SK-N-SH (cell line): ENCODE measurements around the gene IRAK2. TPM values are rescaled to one million over a fixed set of nuclear protein-coding genes. Genes with fewer than 3 reads are reported as not detected.
A peak's percentile ranks its signal among the peaks of the same experiment; 100 is the strongest.

Experiments
- CTCF ChIA-PET: fragments of 300-600, 350-600 bp; formaldehyde crosslinking; extraction: SDS; loops from one replicate; lab custom pipeline; 2021; lab: Yijun Ruan, JAX
- POLR2A ChIA-PET: fragments of 350-600 bp; sonication (Branson Sonifier 250); formaldehyde crosslinking; extraction: SDS; loops from one replicate; lab custom pipeline; 2020; ENCODE audit warnings: antibody characterized with exemption, inconsistent platforms; lab: Yijun Ruan, JAX
- DNase-seq: peaks from one replicate; pipeline ENCODE4 v3.0.0; 2012
- H2AFZ ChIP-seq: fragments of 200-600 bp; sonication (generic); 2 replicates; pipeline ENCODE4 v1.8.1; 2016; ENCODE audit warnings: antibody characterized with exemption, mild to moderate bottlenecking, low read depth
- H3F3A ChIP-seq: fragments of 200-600 bp; sonication (generic); replicated peaks from 2 replicates; pipeline ENCODE3; 2016; ENCODE audit warnings: antibody characterized with exemption, mild to moderate bottlenecking; ENCODE audit not compliant: insufficient read depth
- H3K27ac ChIP-seq, 2 experiments: fragments of 200-500 bp in 1 of 2; fragments of 200-600 bp in 1 of 2; sonication (Bioruptor generic) in 1 of 2; sonication (generic), shearing (Covaris generic) in 1 of 2; 2 replicates each; pipeline versions ENCODE4 v1.5.1 to v1.6.1; 2014 to 2016; ENCODE audit warnings: low read depth in 2 of 2, inconsistent platforms in 1 of 2, low read length in 1 of 2, mild to moderate bottlenecking in 1 of 2, mixed read lengths in 1 of 2
- H3K27me3 ChIP-seq: fragments of 200-600 bp; sonication (generic), shearing (Covaris generic); 2 replicates; pipeline ENCODE4 v1.6.1; 2016; ENCODE audit warnings: mixed run types; ENCODE audit not compliant: insufficient read depth
- H3K36me3 ChIP-seq, 2 experiments: fragments of 200-500 bp in 1 of 2; fragments of 200-600 bp in 1 of 2; sonication (Bioruptor generic) in 1 of 2; sonication (generic) in 1 of 2; replicated peaks in 1 of 2; 2 replicates each; pipeline versions ENCODE3 to v1.5.1; 2014 to 2016; ENCODE audit warnings: low read length in 1 of 2, mild to moderate bottlenecking in 1 of 2; ENCODE audit not compliant: insufficient read depth in 2 of 2, control insufficient read depth in 1 of 2
- H3K4me1 ChIP-seq, 2 experiments: fragments of 200-500 bp in 1 of 2; fragments of 200-600 bp in 1 of 2; sonication (Bioruptor generic) in 1 of 2; sonication (generic), shearing (Covaris generic) in 1 of 2; 2 replicates each; pipeline versions ENCODE4 v1.5.1 to v1.6.1; 2014 to 2016; ENCODE audit warnings: low read depth in 1 of 2, low read length in 1 of 2, mixed run types in 1 of 2; ENCODE audit not compliant: insufficient read depth in 2 of 2, control insufficient read depth in 1 of 2
- H3K4me2 ChIP-seq: fragments of 200-600 bp; sonication (generic), shearing (Covaris generic); 2 replicates; pipeline ENCODE4 v1.6.1; 2017; ENCODE audit warnings: mixed run types
- H3K4me3 ChIP-seq, 2 experiments: fragments of 200-500 bp in 1 of 2; fragments of 200-600 bp in 1 of 2; sonication (Bioruptor generic) in 1 of 2; sonication (generic), shearing (Covaris generic) in 1 of 2; 2 replicates each; pipeline versions ENCODE4 v1.5.1 to v1.8.1; 2014 to 2016; ENCODE audit warnings: low read depth in 2 of 2, inconsistent platforms in 1 of 2, low read length in 1 of 2, mild to moderate bottlenecking in 1 of 2, mixed read lengths in 1 of 2, moderate library complexity in 1 of 2
- H3K79me2 ChIP-seq: fragments of 200-600 bp; sonication (generic); 2 replicates; pipeline ENCODE4 v1.8.1; 2017; ENCODE audit warnings: mild to moderate bottlenecking; ENCODE audit not compliant: insufficient read depth
- H3K9ac ChIP-seq: fragments of 200-600 bp; sonication (generic); 2 replicates; pipeline ENCODE4 v1.6.1; 2017; ENCODE audit warnings: mixed run types
- H3K9me2 ChIP-seq: fragments of 200-600 bp; sonication (generic); 2 replicates; pipeline ENCODE4 v1.6.1; 2017; ENCODE audit warnings: mixed run types
- H3K9me3 ChIP-seq: fragments of 200-600 bp; sonication (generic); 2 replicates; pipeline ENCODE4 v1.6.1; 2017; ENCODE audit warnings: mixed run types, mild to moderate bottlenecking, moderate library complexity
- H4K20me1 ChIP-seq: fragments of 200-600 bp; sonication (generic); 2 replicates; pipeline ENCODE4 v1.6.1; 2017; ENCODE audit warnings: mild to moderate bottlenecking, mixed run types; ENCODE audit not compliant: insufficient read depth
- ELF1 ChIP-seq: IDR thresholded peaks from 2 replicates; pipeline ENCODE4 v1.4.0; 2012
- EP300 ChIP-seq, 2 experiments: IDR thresholded peaks; 2 replicates each; pipeline versions ENCODE4 v1.4.0 to v1.6.1; 2012; ENCODE audit warnings: borderline replicate concordance in 1 of 2, low read depth in 1 of 2, low read length in 1 of 2
- FOSL2 ChIP-seq: IDR thresholded peaks from 2 replicates; pipeline ENCODE4 v1.4.0; 2012; ENCODE audit warnings: low read depth, mild to moderate bottlenecking, moderate library complexity, borderline replicate concordance
- GATA2 ChIP-seq: sonication (generic); formaldehyde crosslinking; IDR thresholded peaks from 2 replicates; pipeline ENCODE4 v1.5.0; 2020; ENCODE audit warnings: mild to moderate bottlenecking, missing genetic modification reagents
- IRF3 ChIP-seq: fragments of 150-350 bp; IDR thresholded peaks from 2 replicates; pipeline ENCODE4 v1.6.1; 2016; ENCODE audit warnings: mild to moderate bottlenecking, low read depth, low read length
- MAX ChIP-seq: IDR thresholded peaks from 2 replicates; pipeline ENCODE4 v1.4.0; 2012; ENCODE audit warnings: low read depth
- NRF1 ChIP-seq: IDR thresholded peaks from 2 replicates; pipeline ENCODE4 v1.6.1; 2012; ENCODE audit warnings: low read depth, mild to moderate bottlenecking, low read length
- POLR2AphosphoS5 ChIP-seq: IDR thresholded peaks from 2 replicates; pipeline ENCODE4 v1.6.1; 2012; ENCODE audit warnings: low read depth, low read length
- RAD21 ChIP-seq: IDR thresholded peaks from 2 replicates; pipeline ENCODE4 v1.6.1; 2012; ENCODE audit warnings: mild to moderate bottlenecking, low read length
- REST ChIP-seq: IDR thresholded peaks from 2 replicates; pipeline ENCODE4 v1.6.1; 2012; ENCODE audit warnings: mild to moderate bottlenecking, low read depth, low read length, moderate library complexity
- RXRA ChIP-seq: IDR thresholded peaks from 2 replicates; pipeline ENCODE4 v1.4.0; 2012; ENCODE audit warnings: low read depth, mild to moderate bottlenecking, borderline replicate concordance
- SIN3A ChIP-seq: IDR thresholded peaks from 2 replicates; pipeline ENCODE4 v1.6.1; 2012; ENCODE audit warnings: low read depth, mild to moderate bottlenecking, low read length, moderate library complexity, borderline replicate concordance
- TCF12 ChIP-seq: IDR thresholded peaks from 2 replicates; pipeline ENCODE4 v1.4.0; 2012
- TEAD4 ChIP-seq: IDR thresholded peaks from 2 replicates; pipeline ENCODE4 v1.4.0; 2012; ENCODE audit warnings: mild to moderate bottlenecking, borderline replicate concordance; ENCODE audit not compliant: insufficient read depth
- YY1 ChIP-seq: IDR thresholded peaks from 2 replicates; pipeline ENCODE4 v1.4.0; 2012; ENCODE audit warnings: low read depth, mild to moderate bottlenecking
- WGBS: methylation state at CpG from one replicate; pipeline ENCODE4 v1.1.6; 2017; ENCODE audit warnings: low lambda C conversion rate; 5-methylcytosine and 5-hydroxymethylcytosine counted together
- polyA plus RNA-seq, 3 experiments: library from polyadenylated mRNA; depleted of rRNA; stranded (reverse); fragments of >200 nt; gene quantifications; 2 replicates each; pipeline ENCODE4 v1.2.3, GENCODE V29; 2012
- TF ChIP-seq, protein P1 (sequence below): IDR thresholded peaks from 2 replicates; pipeline ENCODE4; 2012
- TF ChIP-seq, protein P2 (sequence below): fragments of 150-350 bp; IDR thresholded peaks from 2 replicates; pipeline ENCODE4 v1.6.1; 2017; ENCODE audit warnings: antibody characterized with exemption, low read length, low read depth, borderline replicate concordance
- TF ChIP-seq, protein P3 (sequence below): IDR thresholded peaks from 2 replicates; pipeline ENCODE4 v1.4.0; 2012; ENCODE audit warnings: low read depth, borderline replicate concordance

The IRAK2 gene
- polyA plus RNA-seq, 1 of the 3 experiments (the other 2 are of a cell fraction): 7.7 TPM

DNA sequence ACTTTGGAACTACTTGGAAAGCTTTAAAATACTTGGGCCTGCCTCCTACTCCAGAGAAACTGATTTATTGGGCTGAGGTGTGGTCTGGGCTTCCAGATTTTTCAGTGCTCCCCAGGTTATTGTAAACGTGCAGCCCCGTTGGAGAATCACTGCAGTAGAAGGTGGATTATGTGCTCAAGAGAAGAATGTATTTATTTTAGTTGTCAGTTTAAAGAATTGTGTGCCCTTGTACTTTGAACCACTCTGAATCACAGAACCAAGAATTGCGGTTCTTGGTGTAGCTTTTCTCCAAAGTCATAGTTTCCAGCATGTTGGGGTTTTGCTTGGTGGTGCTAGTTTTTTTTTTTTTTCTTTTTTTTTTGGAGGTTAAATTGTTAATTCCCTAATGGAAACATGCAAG lies 85.1 kb downstream of the IRAK2 start:
- Histone ChIP-seq H3K4me1 (peaks cover 9 to 11% of the 10 kb centered on the region in 2 experiments; a peak in 3 of 4 replicates), H4K20me1 (peaks cover 9% of the 10 kb centered on the region; the same call in 1 of the 2 replicates), H2AFZ (no peak overlapping the region), H3K27ac (peak overlapping the region in 1 of 2 experiments; percentile 65; a peak in 1 of 4 replicates), H3K9me3 (peaks cover 8% of the 10 kb centered on the region; the same call in 1 of the 2 replicates), H3K9ac (peak overlapping the region; percentile 85), H3K27me3 (no peaks in the 10 kb centered on the region), H3K9me2 (no peaks in the 10 kb centered on the region), H3K36me3 (peaks cover 16 to 25% of the 10 kb centered on the region in 2 experiments), H3F3A (no peaks in the 10 kb centered on the region), H3K4me2 (peak overlapping the region; percentile 93), H3K4me3 (peak overlapping the region; percentile 76 to 96), H3K79me2 (peaks cover 64% of the 10 kb centered on the region)
- DNase-seq: no peak
- 29% methylated on average over 3 of the region's 3 CpGs for WGBS
- POLR2A ChIA-PET: no interaction called here
- CTCF ChIA-PET: interaction anchor here (1.1 kb wide), 1 partner anchor 12 kb away, joined by 5 read pairs; no protein-coding TSS in a partner anchor
- TF ChIP-seq POLR2AphosphoS5: no peak
- TF ChIP-seq RXRA: no peak
- TF ChIP-seq MAX: 0 out of 2 replicates have a peak, but pooled peaks have one; percentile 12
- TF ChIP-seq, protein P1, sequence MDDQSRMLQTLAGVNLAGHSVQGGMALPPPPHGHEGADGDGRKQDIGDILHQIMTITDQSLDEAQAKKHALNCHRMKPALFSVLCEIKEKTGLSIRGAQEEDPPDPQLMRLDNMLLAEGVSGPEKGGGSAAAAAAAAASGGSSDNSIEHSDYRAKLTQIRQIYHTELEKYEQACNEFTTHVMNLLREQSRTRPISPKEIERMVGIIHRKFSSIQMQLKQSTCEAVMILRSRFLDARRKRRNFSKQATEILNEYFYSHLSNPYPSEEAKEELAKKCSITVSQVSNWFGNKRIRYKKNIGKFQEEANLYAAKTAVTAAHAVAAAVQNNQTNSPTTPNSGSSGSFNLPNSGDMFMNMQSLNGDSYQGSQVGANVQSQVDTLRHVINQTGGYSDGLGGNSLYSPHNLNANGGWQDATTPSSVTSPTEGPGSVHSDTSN: no peak

- Histone ChIP-seq H3K27me3 (no peaks in the 10 kb centered on the region), H2AFZ (no peak overlapping the region), H3K4me2 (peak overlapping the region; percentile 93), H3K4me1 (peaks cover 9 to 11% of the 10 kb centered on the region in 2 experiments; a peak in 3 of 4 replicates), H4K20me1 (peaks cover 9% of the 10 kb centered on the region; the same call in 1 of the 2 replicates), H3F3A (no peaks in the 10 kb centered on the region), H3K9me2 (no peaks in the 10 kb centered on the region), H3K27ac (no peak overlapping the region), H3K79me2 (peaks cover 76% of the 10 kb centered on the region), H3K4me3 (no peak overlapping the region), H3K9me3 (0 out of 2 replicates have a peak, but pooled peaks cover 3% of the 10 kb centered on the region), H3K9ac (no peak overlapping the region), H3K36me3 (peaks cover 17 to 20% of the 10 kb centered on the region in 2 experiments)
- POLR2A ChIA-PET: no interaction called here
- no peak for TF ChIP-seq REST
- no peak for TF ChIP-seq NRF1
- TF ChIP-seq, protein P2, sequence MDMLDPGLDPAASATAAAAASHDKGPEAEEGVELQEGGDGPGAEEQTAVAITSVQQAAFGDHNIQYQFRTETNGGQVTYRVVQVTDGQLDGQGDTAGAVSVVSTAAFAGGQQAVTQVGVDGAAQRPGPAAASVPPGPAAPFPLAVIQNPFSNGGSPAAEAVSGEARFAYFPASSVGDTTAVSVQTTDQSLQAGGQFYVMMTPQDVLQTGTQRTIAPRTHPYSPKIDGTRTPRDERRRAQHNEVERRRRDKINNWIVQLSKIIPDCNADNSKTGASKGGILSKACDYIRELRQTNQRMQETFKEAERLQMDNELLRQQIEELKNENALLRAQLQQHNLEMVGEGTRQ: no peak
- TF ChIP-seq RAD21: no peak
- TF ChIP-seq YY1: no peak
- no peak for TF ChIP-seq EP300 (IDR thresholded peaks at IDR 0.05; ENCODE audit: borderline replicate concordance in 1 of 2, low read depth in 1 of 2, low read length in 1 of 2)
- no peak for TF ChIP-seq SIN3A
- TF ChIP-seq FOSL2: no peak
- no peak for TF ChIP-seq ELF1
- TF ChIP-seq TCF12: no peak
- TF ChIP-seq, protein P3, sequence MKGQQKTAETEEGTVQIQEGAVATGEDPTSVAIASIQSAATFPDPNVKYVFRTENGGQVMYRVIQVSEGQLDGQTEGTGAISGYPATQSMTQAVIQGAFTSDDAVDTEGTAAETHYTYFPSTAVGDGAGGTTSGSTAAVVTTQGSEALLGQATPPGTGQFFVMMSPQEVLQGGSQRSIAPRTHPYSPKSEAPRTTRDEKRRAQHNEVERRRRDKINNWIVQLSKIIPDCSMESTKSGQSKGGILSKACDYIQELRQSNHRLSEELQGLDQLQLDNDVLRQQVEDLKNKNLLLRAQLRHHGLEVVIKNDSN: no peak
- no peak for TF ChIP-seq TEAD4
- no peak for TF ChIP-seq GATA2 (CRISPR knock-in tag)
- TF ChIP-seq, protein P1: no peak
- no peak for TF ChIP-seq IRF3
- WGBS: 100% methylated on average over 3 of the region's 3 CpGs
- no peak for DNase-seq
- CTCF ChIA-PET: interaction anchor here (1.0 kb wide), 1 partner anchor 36 kb away, joined by 3 read pairs; no protein-coding TSS in a partner anchor
These were observed 86.3 kb downstream of the IRAK2 start for GRCh38 chr3:10251006-10251405.
